HepG2 (cell line): ENCODE data around the gene WEE1. TPM values are rescaled to one million over a fixed set of nuclear protein-coding genes. Genes with fewer than 3 reads are reported as not detected.

ENCODE experiments used
- ATAC-seq: fragments of 200-7000 bp; cut with Tn5 transposase; 3 replicates; pipeline ENCODE4 v1.9.1; 2020; ENCODE audit warnings: mild to moderate bottlenecking, moderate library complexity
- BruUV-seq: library from RNA; stranded (reverse); fragments of 400-500 nt; replicated peaks from 2 replicates; lab custom pipeline; 2021; lab: Mats Ljungman, UMichigan
- CTCF ChIA-PET: fragments of 300-600 bp; formaldehyde crosslinking; extraction: SDS; loops from one replicate; lab custom pipeline; 2021; ENCODE audit warnings: low total read pairs, inconsistent platforms, low intra/inter-chr PET ratio; lab: Yijun Ruan, JAX
- POLR2A ChIA-PET: fragments of 350-600 bp; sonication (Branson Sonifier 250); formaldehyde crosslinking; loops from one replicate; lab custom pipeline; 2020; ENCODE audit warnings: antibody characterized with exemption, inconsistent platforms; lab: Yijun Ruan, JAX
- DNase-seq: peaks from one replicate; pipeline ENCODE4 v3.0.0-alpha.2; 2015; ENCODE audit warnings: low spot score
- FAIRE-seq: peaks from 3 replicates; lab custom pipeline; 2011; peaks lifted over from hg19 to GRCh38; lab: Jason Lieb, UNC
- H2AFZ ChIP-seq: one replicate; pipeline ENCODE4 v1.6.1; 2011; ENCODE audit warnings: low read length, inconsistent platforms
- H3K27ac ChIP-seq: fragments of 300-600 bp; 3 replicates; pipeline ENCODE4 v1.8.0; 2011; ENCODE audit warnings: mixed run types, mild to moderate bottlenecking, mixed read lengths, low read length, inconsistent platforms; ENCODE audit not compliant: insufficient read depth; ENCODE audit errors: extremely low read length
- H3K27me3 ChIP-seq, 2 experiments: fragments of 200-600 bp in 1 of 2; 2 replicates in 1 of 2; 3 replicates in 1 of 2; pipeline versions ENCODE4 v1.6.0 to v1.8.0; 2011; ENCODE audit warnings: low read length in 2 of 2, mild to moderate bottlenecking in 2 of 2, moderate library complexity in 2 of 2, inconsistent platforms in 1 of 2; ENCODE audit not compliant: insufficient read depth in 2 of 2, control insufficient read depth in 1 of 2
- H3K36me3 ChIP-seq, 2 experiments: fragments of 200-600 bp in 1 of 2; replicated peaks in 1 of 2; 2 replicates in 1 of 2; 3 replicates in 1 of 2; pipeline versions ENCODE4 v1.5.1 to v1.8.0; 2011; ENCODE audit warnings: low read length in 2 of 2, inconsistent platforms in 1 of 2; ENCODE audit not compliant: insufficient read depth in 2 of 2, control insufficient read depth in 1 of 2
- H3K4me1 ChIP-seq: 2 replicates; pipeline ENCODE4 v1.5.1; 2012; ENCODE audit warnings: low read length, inconsistent platforms; ENCODE audit not compliant: insufficient read depth
- H3K4me2 ChIP-seq: 2 replicates; pipeline ENCODE4 v1.6.0; 2011; ENCODE audit warnings: low read depth, low read length, inconsistent platforms
- H3K4me3 ChIP-seq, 3 experiments: fragments of 200-600 bp in 1 of 3; sonication (generic), shearing (Covaris generic) in 1 of 3; replicated peaks in 1 of 3; 2 replicates each; pipeline ENCODE4 v1.5.1; 2011 to 2016; ENCODE audit warnings: low read length in 3 of 3, inconsistent platforms in 2 of 3, low read depth in 2 of 3, mild to moderate bottlenecking in 2 of 3, control low read depth in 1 of 3, mixed read lengths in 1 of 3; ENCODE audit not compliant: insufficient read depth in 1 of 3
- H3K79me2 ChIP-seq: one replicate; pipeline ENCODE4 v1.6.1; 2011; ENCODE audit warnings: low read length, inconsistent platforms; ENCODE audit not compliant: insufficient read depth
- H3K9ac ChIP-seq: 2 replicates; pipeline ENCODE4 v1.6.0; 2011; ENCODE audit warnings: mild to moderate bottlenecking, low read depth, low read length, inconsistent platforms; ENCODE audit not compliant: insufficient read depth
- H3K9me3 ChIP-seq: 2 replicates; pipeline ENCODE4 v1.5.1; 2012; ENCODE audit warnings: mild to moderate bottlenecking, low read length
- H4K20me1 ChIP-seq: 2 replicates; pipeline ENCODE4 v1.6.0; 2011; ENCODE audit warnings: inconsistent platforms, mild to moderate bottlenecking, low read length, moderate library complexity; ENCODE audit not compliant: insufficient read depth
- ARID2 ChIP-seq: sonication (generic); formaldehyde crosslinking; IDR thresholded peaks from 2 replicates; pipeline ENCODE4 v1.8.1; 2022; ENCODE audit warnings: mild to moderate bottlenecking, missing genetic modification reagents, borderline replicate concordance
- BATF2 ChIP-seq: sonication (generic); formaldehyde crosslinking; IDR thresholded peaks from 2 replicates; pipeline ENCODE4 v1.8.0; 2022; ENCODE audit warnings: mild to moderate bottlenecking, missing genetic modification reagents, moderate library complexity
- CTCF ChIP-seq: sonication (generic); formaldehyde crosslinking; IDR thresholded peaks from 2 replicates; pipeline ENCODE4 v1.5.0; 2020; ENCODE audit warnings: mild to moderate bottlenecking, missing genetic modification reagents, moderate library complexity
- FOXP1 ChIP-seq, 2 experiments: fragments of 450-650 bp in 1 of 2; IDR thresholded peaks; 2 replicates each; pipeline ENCODE4 v1.6.1; 2017 to 2018; ENCODE audit warnings: antibody characterized with exemption in 1 of 2
- ISL2 ChIP-seq: sonication (generic); formaldehyde crosslinking; IDR thresholded peaks from 2 replicates; pipeline ENCODE4 v1.5.0; 2020; ENCODE audit warnings: missing genetic modification reagents
- MTF1 ChIP-seq: sonication (generic); formaldehyde crosslinking; IDR thresholded peaks from 2 replicates; pipeline ENCODE4 v1.5.0; 2020; ENCODE audit warnings: missing genetic modification reagents
- MXD1 ChIP-seq: sonication (generic); formaldehyde crosslinking; IDR thresholded peaks from 2 replicates; pipeline ENCODE4 v1.4.0; 2020; ENCODE audit warnings: mild to moderate bottlenecking, missing genetic modification reagents
- NFIC ChIP-seq: IDR thresholded peaks from 2 replicates; pipeline ENCODE4 v1.6.1; 2012; ENCODE audit warnings: mild to moderate bottlenecking, low read length, inconsistent platforms
- PAF1 ChIP-seq: IDR thresholded peaks from 2 replicates; pipeline ENCODE4 v1.6.1; 2016; ENCODE audit warnings: missing genetic modification reagents, missing compliant biosample characterization
- RARA ChIP-seq: IDR thresholded peaks from 2 replicates; pipeline ENCODE4 v1.6.1; 2016; ENCODE audit warnings: missing genetic modification reagents, missing compliant biosample characterization
- SATB2 ChIP-seq: sonication (generic); formaldehyde crosslinking; IDR thresholded peaks from 2 replicates; pipeline ENCODE4 v1.5.0; 2020; ENCODE audit warnings: missing genetic modification reagents
- ZBTB7B ChIP-seq: sonication (generic); formaldehyde crosslinking; IDR thresholded peaks from 2 replicates; pipeline ENCODE4 v1.4.0; 2020; ENCODE audit warnings: missing genetic modification reagents
- ZNF567 ChIP-seq: sonication (generic); formaldehyde crosslinking; IDR thresholded peaks from 2 replicates; pipeline ENCODE4 v1.8.1; 2023; ENCODE audit warnings: mild to moderate bottlenecking, missing genetic modification reagents, borderline replicate concordance
- ZNF580 ChIP-seq: IDR thresholded peaks from 2 replicates; pipeline ENCODE4 v1.6.1; 2016; ENCODE audit warnings: low read depth, borderline replicate concordance
- ZNF605 ChIP-seq: sonication (generic); formaldehyde crosslinking; IDR thresholded peaks from 2 replicates; pipeline ENCODE4 v1.8.0; 2022; ENCODE audit warnings: mild to moderate bottlenecking, missing genetic modification reagents
- ZSCAN25 ChIP-seq: sonication (generic); formaldehyde crosslinking; IDR thresholded peaks from 2 replicates; pipeline ENCODE4 v1.8.0; 2022; ENCODE audit warnings: mild to moderate bottlenecking, missing genetic modification reagents
- WGBS: methylation state at CpG from one replicate; pipeline ENCODE4 v1.1.6; 2017; ENCODE audit warnings: low lambda C conversion rate; 5-methylcytosine and 5-hydroxymethylcytosine counted together
- in situ Hi-C: cut with HindIII; loops from 2 replicates; pipeline ENCODE4 v1.10.0; 2017; ENCODE audit warnings: low pct_unique_long_range_greater_than_20kb; ENCODE audit not compliant: extremely low pct_ligation_motif_present
- intact Hi-C: fragments of 100-400 bp; cut with micrococcal nuclease; formaldehyde crosslinking; loops from one replicate; pipeline ENCODE4 v1.10.0; 2022; ENCODE audit not compliant: unreplicated experiment
- polyA plus RNA-seq, 8 experiments: library from polyadenylated mRNA; depleted of rRNA in 3 of 8; stranded (reverse) in 7 of 8; unstranded in 1 of 8; fragments of >200 nt; fragmentation: Illumina TruSeq in 4 of 8; extraction: Trizol in 4 of 8; gene quantifications; 2 replicates each; pipeline versions ENCODE4 v1.2.1 to v1.2.3, GENCODE V29; 2011 to 2016; ENCODE audit warnings: low read depth in 4 of 8, missing spikeins in 1 of 8, mixed read lengths in 1 of 8; ENCODE audit not compliant: insufficient read depth in 1 of 8
- total RNA-seq, 5 experiments: library from RNA; depleted of rRNA; stranded (reverse); fragments of >200 nt; fragmentation: Illumina TruSeq; extraction: Trizol; gene quantifications; 2 replicates each; pipeline ENCODE4 v1.2.3, GENCODE V29; 2016; ENCODE audit warnings: low read depth in 1 of 5

WEE1 gene
- total and polyA plus RNA-seq, 2 of the 13 experiments (the other 11 are each of a cell fraction or from before 2014, with no cell fraction given), result 31.4 to 63.7 TPM

GRCh38 chr11:9625162-9625561 is 51.7 kb downstream of the WEE1 start:
- intact Hi-C loops, result no loop called here
- BruUV-seq, result no TSS peak
- no peaks in the 10 kb centered on the region for H3K4me1 ChIP-seq
- no peak for DNase-seq
- FAIRE-seq, result no peak
- H3K9me3 ChIP-seq, result no peaks in the 10 kb centered on the region
- no peaks in the 10 kb centered on the region for H4K20me1 ChIP-seq
- in situ Hi-C loops, result no loop called here
- WGBS, result 56% methylated on average over 6 of the region's 6 CpGs
- no peak overlapping the region for H3K9ac ChIP-seq
- H2AFZ ChIP-seq, result no peak overlapping the region
- TF ChIP-seq ZNF605 (CRISPR knock-in tag) (no peak), MXD1 (CRISPR knock-in tag) (no peak), ISL2 (CRISPR knock-in tag) (no peak), ZSCAN25 (CRISPR knock-in tag) (no peak), CTCF (CRISPR knock-in tag) (no peak), SATB2 (CRISPR knock-in tag) (no peak), ZNF580 (CRISPR knock-in tag) (no peak), ZNF567 (CRISPR knock-in tag) (no peak), ARID2 (no peak), BATF2 (CRISPR knock-in tag) (no peak), FOXP1 (IDR thresholded peaks at IDR 0.05) (no peak), FOXP1 (CRISPR knock-in tag; IDR thresholded peaks at IDR 0.05) (no peak), MTF1 (CRISPR knock-in tag) (no peak), NFIC (no peak), PAF1 (no peak), RARA (CRISPR knock-in tag) (no peak), ZBTB7B (CRISPR knock-in tag) (no peak)
- ChIA-PET POLR2A (no interaction called here), CTCF (no interaction called here)
- H3K27ac ChIP-seq, result no peak overlapping the region
- H3K4me3 ChIP-seq, result no peak overlapping the region
- no peak overlapping the region for H3K4me2 ChIP-seq
- H3K36me3 ChIP-seq, result no peaks in the 10 kb centered on the region
- no peaks in the 10 kb centered on the region for H3K79me2 ChIP-seq
- ATAC-seq, result no peak
- H3K27me3 ChIP-seq, result peaks cover 0 to 16% of the 10 kb centered on the region in 2 experiments; a peak in 2 of 5 replicates
